CD14-positive monocyte (primary cell): ENCODE results near the gene CTU1. TPM values are rescaled to one million over a fixed set of nuclear protein-coding genes. Genes with fewer than 3 reads are reported as not detected.
"Not testable (repeated sequence)": the region's sequence is repeated elsewhere in the genome, so short reads cannot be mapped to it uniquely, and the experiment has no call there.

Experiments used
- DNase-seq, 3 donors: peaks; one replicate each; pipeline ENCODE4 v3.0.0-alpha.2; 2011 to 2022
- H2AFZ ChIP-seq: 2 replicates; pipeline ENCODE4 v1.6.0; 2012; ENCODE audit warnings: mild to moderate bottlenecking, low read depth, low read length, inconsistent platforms; ENCODE audit not compliant: insufficient read depth, poor library complexity, severe bottlenecking
- H3K27ac ChIP-seq, 2 donors: 1 replicate in 1 of 2; 2 replicates in 1 of 2; pipeline ENCODE4 v1.5.1; 2012 to 2013; ENCODE audit warnings: low read length in 2 of 2, control low read depth in 1 of 2, inconsistent platforms in 1 of 2, low read depth in 1 of 2, mild to moderate bottlenecking in 1 of 2
- H3K27me3 ChIP-seq, 2 donors: one replicate each; pipeline versions ENCODE4 v1.6.0 to v1.6.1; 2011 to 2013; ENCODE audit warnings: low read length in 2 of 2; ENCODE audit not compliant: control insufficient read depth in 2 of 2, insufficient read depth in 2 of 2
- H3K36me3 ChIP-seq, 2 donors: replicated peaks in 1 of 2; 1 replicate in 1 of 2; 2 replicates in 1 of 2; pipeline versions ENCODE4 v1.5.1 to v1.6.1; 2012 to 2013; ENCODE audit warnings: low read length in 2 of 2, control low read depth in 1 of 2, inconsistent platforms in 1 of 2, mild to moderate bottlenecking in 1 of 2; ENCODE audit not compliant: insufficient read depth in 2 of 2, control insufficient read depth in 1 of 2
- H3K4me1 ChIP-seq, 2 donors: 1 replicate in 1 of 2; 2 replicates in 1 of 2; pipeline versions ENCODE4 v1.5.1 to v1.6.1; 2012 to 2013; ENCODE audit warnings: low read length in 2 of 2, control low read depth in 1 of 2, inconsistent platforms in 1 of 2, mild to moderate bottlenecking in 1 of 2, moderate library complexity in 1 of 2; ENCODE audit not compliant: insufficient read depth in 2 of 2, control insufficient read depth in 1 of 2
- H3K4me2 ChIP-seq: replicated peaks from 2 replicates; pipeline ENCODE3; 2012; ENCODE audit warnings: low read length, moderate library complexity, mild to moderate bottlenecking; ENCODE audit not compliant: poor library complexity, severe bottlenecking; ENCODE audit errors: extremely low read depth
- H3K4me3 ChIP-seq, 3 experiments: fragments of 200-600 bp in 1 of 3; sonication (generic) in 1 of 3; replicated peaks in 1 of 3; 1 replicate in 2 of 3; 2 replicates in 1 of 3; pipeline ENCODE4 v1.5.1; 2011 to 2013; ENCODE audit warnings: low read length in 3 of 3, mild to moderate bottlenecking in 3 of 3, control low read depth in 2 of 3, low read depth in 2 of 3, inconsistent platforms in 1 of 3, moderate library complexity in 1 of 3
- H3K79me2 ChIP-seq: 2 replicates; pipeline ENCODE4 v1.6.0; 2012; ENCODE audit warnings: mild to moderate bottlenecking, control low read depth, inconsistent platforms, low read length, moderate library complexity; ENCODE audit not compliant: insufficient read depth
- H3K9ac ChIP-seq: 2 replicates; pipeline ENCODE4 v1.6.0; 2017; ENCODE audit warnings: low read length, mild to moderate bottlenecking; ENCODE audit not compliant: insufficient read depth, poor library complexity, severe bottlenecking
- H3K9me3 ChIP-seq, 2 donors: replicated peaks in 1 of 2; 1 replicate in 1 of 2; 2 replicates in 1 of 2; pipeline versions ENCODE4 v1.5.1 to v1.6.1; 2012 to 2013; ENCODE audit warnings: low read length in 2 of 2, control low read depth in 1 of 2; ENCODE audit not compliant: control insufficient read depth in 1 of 2, insufficient read depth in 1 of 2
- H4K20me1 ChIP-seq: 2 replicates; pipeline ENCODE4 v1.6.0; 2012; ENCODE audit warnings: mild to moderate bottlenecking, low read length, control low read depth, moderate library complexity; ENCODE audit not compliant: insufficient read depth
- H3K27ac Mint-ChIP-seq, 7 donors: one replicate each; pipeline ENCODE4 v1.8.0; 2020; ENCODE audit warnings: mild to moderate bottlenecking in 7 of 7, mixed read lengths in 7 of 7, moderate library complexity in 6 of 7, inconsistent platforms in 2 of 7
- H3K27me3 Mint-ChIP-seq, 3 donors: one replicate each; pipeline ENCODE4 v1.8.0; 2021 to 2022; ENCODE audit warnings: low read depth in 3 of 3, mild to moderate bottlenecking in 3 of 3, mixed read lengths in 3 of 3, moderate library complexity in 3 of 3, inconsistent platforms in 1 of 3
- H3K36me3 Mint-ChIP-seq, 2 donors: one replicate each; pipeline ENCODE4 v1.8.0; 2020; ENCODE audit warnings: mixed read lengths in 2 of 2, inconsistent platforms in 1 of 2, mild to moderate bottlenecking in 1 of 2
- H3K4me1 Mint-ChIP-seq: one replicate; pipeline ENCODE4 v1.8.0; 2020; ENCODE audit warnings: mild to moderate bottlenecking, mixed read lengths
- H3K4me3 Mint-ChIP-seq, 2 donors: one replicate each; pipeline ENCODE4 v1.8.0; 2020; ENCODE audit warnings: mild to moderate bottlenecking in 2 of 2, mixed read lengths in 2 of 2, moderate library complexity in 1 of 2
- H3K9me3 Mint-ChIP-seq, 7 donors: one replicate each; pipeline ENCODE4 v1.8.0; 2020 to 2022; ENCODE audit warnings: mixed read lengths in 7 of 7, mild to moderate bottlenecking in 6 of 7, moderate library complexity in 6 of 7, inconsistent platforms in 2 of 7
- WGBS: methylation state at CpG from one replicate; pipeline ENCODE4 v1.1.5; 2013; ENCODE audit warnings: missing lambda C conversion rate; ENCODE audit not compliant: insufficient coverage; 5-methylcytosine and 5-hydroxymethylcytosine counted together
- intact Hi-C, 2 donors: fragments of 100-400 bp; cut with micrococcal nuclease; formaldehyde crosslinking; loops; one replicate each; pipeline versions ENCODE4 v1.15.0 to v1.15.1; 2023
- polyA plus RNA-seq, 3 donors: library from polyadenylated mRNA; depleted of rRNA in 1 of 3; unstranded in 2 of 3; stranded (reverse) in 1 of 3; fragments of 300-500 nt in 2 of 3; fragments of >200 nt in 1 of 3; fragmentation: Illumina TruSeq in 2 of 3; gene quantifications; 1 replicate in 2 of 3; 2 replicates in 1 of 3; pipeline ENCODE4 v1.2.3, GENCODE V29; 2012 to 2021
- TF ChIP-seq, protein P1 (sequence below): fragments of 200-600 bp; IDR thresholded peaks from one replicate; pipeline ENCODE4 v1.8.0; 2022; ENCODE audit warnings: antibody characterized with exemption, mild to moderate bottlenecking

Gene CTU1
- polyA plus RNA-seq, 3 donors = 0.75 to 3.0 (median 2.9) TPM

- Histone ChIP-seq H3K79me2 (peaks cover 84% of the 10 kb centered on the region), H3K9me3 (no peaks in the 10 kb centered on the region), H3K4me3 (peak overlapping the region; percentile 30 to 72 (median 44)), H2AFZ (no peak overlapping the region), H3K27ac (peak overlapping the region in 1 of 2 donors; percentile 99), H4K20me1 (peaks cover 8% of the 10 kb centered on the region), H3K4me1 (peaks cover 98 to 100% of the 10 kb centered on the region in 2 donors), H3K4me2 (peak overlapping the region; percentile 85), H3K9ac (peak overlapping the region; percentile 45), H3K27me3 (no peaks in the 10 kb centered on the region), H3K36me3 (peaks cover 22 to 30% of the 10 kb centered on the region in 2 donors)
- H3K27me3 Mint-ChIP-seq = no peaks in the 10 kb centered on the region
- intact Hi-C loops = loop anchor here (5.0 kb wide), 2 partner anchors 32 to 37 kb away; partner anchors contain the start of gene CTU1 (in 1 of the 2)
- peak overlapping the region in 1 of 7 donors; percentile 57 for H3K27ac Mint-ChIP-seq
- no peaks in the 10 kb centered on the region for H3K9me3 Mint-ChIP-seq
- peak overlapping the region; percentile 45 to 92 for H3K4me3 Mint-ChIP-seq
- TF ChIP-seq, protein P1, sequence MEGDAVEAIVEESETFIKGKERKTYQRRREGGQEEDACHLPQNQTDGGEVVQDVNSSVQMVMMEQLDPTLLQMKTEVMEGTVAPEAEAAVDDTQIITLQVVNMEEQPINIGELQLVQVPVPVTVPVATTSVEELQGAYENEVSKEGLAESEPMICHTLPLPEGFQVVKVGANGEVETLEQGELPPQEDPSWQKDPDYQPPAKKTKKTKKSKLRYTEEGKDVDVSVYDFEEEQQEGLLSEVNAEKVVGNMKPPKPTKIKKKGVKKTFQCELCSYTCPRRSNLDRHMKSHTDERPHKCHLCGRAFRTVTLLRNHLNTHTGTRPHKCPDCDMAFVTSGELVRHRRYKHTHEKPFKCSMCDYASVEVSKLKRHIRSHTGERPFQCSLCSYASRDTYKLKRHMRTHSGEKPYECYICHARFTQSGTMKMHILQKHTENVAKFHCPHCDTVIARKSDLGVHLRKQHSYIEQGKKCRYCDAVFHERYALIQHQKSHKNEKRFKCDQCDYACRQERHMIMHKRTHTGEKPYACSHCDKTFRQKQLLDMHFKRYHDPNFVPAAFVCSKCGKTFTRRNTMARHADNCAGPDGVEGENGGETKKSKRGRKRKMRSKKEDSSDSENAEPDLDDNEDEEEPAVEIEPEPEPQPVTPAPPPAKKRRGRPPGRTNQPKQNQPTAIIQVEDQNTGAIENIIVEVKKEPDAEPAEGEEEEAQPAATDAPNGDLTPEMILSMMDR = no peak
- no peak for DNase-seq
- peaks cover 97% of the 10 kb centered on the region for H3K4me1 Mint-ChIP-seq
- WGBS = 88% methylated on average over 7 of the region's 11 CpGs
- H3K36me3 Mint-ChIP-seq = peaks cover 40 to 69% of the 10 kb centered on the region in 2 donors
Measured at GRCh38 chr19:51144482-51145045, 36.4 kb upstream of the CTU1 start.

DNA sequence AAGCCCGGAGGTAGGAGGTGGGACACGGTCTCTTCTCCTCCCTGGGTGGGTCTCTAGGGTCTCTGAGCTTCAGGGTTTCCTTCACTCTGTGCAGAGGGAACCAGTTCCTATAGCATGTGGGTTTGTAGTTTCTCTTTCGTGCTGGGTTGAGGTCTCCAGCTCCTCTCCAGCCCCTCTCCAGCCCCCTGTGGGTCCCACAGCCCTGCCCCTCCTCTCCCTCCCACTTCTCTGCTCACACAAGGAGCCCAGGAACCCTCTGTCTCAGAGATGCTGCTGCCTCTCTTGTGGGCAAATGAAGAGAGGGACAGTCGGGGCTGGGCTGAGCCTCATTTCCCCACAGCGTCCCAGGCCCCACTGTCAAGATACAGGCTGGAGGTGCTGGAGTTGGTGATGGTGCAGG is 35.3 kb upstream of the CTU1 start:
- H3K27me3 ChIP-seq = no peaks in the 10 kb centered on the region
- H3K9ac ChIP-seq = peak overlapping the region; percentile 38
- H3K36me3 ChIP-seq = peaks cover 22 to 30% of the 10 kb centered on the region in 2 donors
- Mint-ChIP-seq H3K27me3 (no peaks in the 10 kb centered on the region), H3K36me3 (peaks cover 42 to 74% of the 10 kb centered on the region in 2 donors), H3K4me3 (peak overlapping the region; percentile 79 to 92), H3K27ac (peak overlapping the region in 6 of 7 donors; percentile 60 to 100 (median 84)), H3K9me3 (no peaks in the 10 kb centered on the region), H3K4me1 (peaks cover 97% of the 10 kb centered on the region)
- peaks cover 75% of the 10 kb centered on the region for H3K79me2 ChIP-seq
- H3K4me2 ChIP-seq = peak overlapping the region; percentile 85
- TF ChIP-seq, protein P1 = no peak
- no CpG with 5 or more reads among the region's 5 CpGs for WGBS
- peak overlapping the region; percentile 98 to 99 for H3K27ac ChIP-seq
- DNase-seq = no peak
- H3K4me3 ChIP-seq = peak overlapping the region; percentile 30 to 72 (median 44)
- intact Hi-C loops = no loop called here
- peaks cover 99 to 100% of the 10 kb centered on the region in 2 donors for H3K4me1 ChIP-seq
- H2AFZ ChIP-seq = no peak overlapping the region
- no peaks in the 10 kb centered on the region for H3K9me3 ChIP-seq
- H4K20me1 ChIP-seq = peaks cover 8% of the 10 kb centered on the region

- peaks cover 99 to 100% of the 10 kb centered on the region in 2 donors for H3K4me1 ChIP-seq
Measured at GRCh38 chr19:51142809-51143475, 34.7 kb upstream of the CTU1 start.

More at GRCh38 chr19:51142809-51143475, 34.7 kb upstream of the CTU1 start:
- H3K27ac Mint-ChIP-seq = peak overlapping the region; percentile 94 to 100 (median 98)
- H3K27me3 Mint-ChIP-seq, intact Hi-C loops, H4K20me1 ChIP-seq, H3K9me3 Mint-ChIP-seq, H2AFZ ChIP-seq, H3K27me3 ChIP-seq, DNase-seq, H3K9me3 ChIP-seq: not testable (repeated sequence)
- H3K4me2 ChIP-seq = peak overlapping the region; percentile 85
- H3K36me3 Mint-ChIP-seq = peaks cover 44 to 75% of the 10 kb centered on the region in 2 donors
- 93% methylated on average over 3 of the region's 15 CpGs for WGBS
- H3K4me3 Mint-ChIP-seq = peak overlapping the region; percentile 79 to 92
- peak overlapping the region; percentile 38 for H3K9ac ChIP-seq
- peak overlapping the region; percentile 41 to 72 (median 44) for H3K4me3 ChIP-seq
- peaks cover 26 to 29% of the 10 kb centered on the region in 2 donors for H3K36me3 ChIP-seq
- H3K27ac ChIP-seq = peak overlapping the region; percentile 98 to 99
- H3K4me1 Mint-ChIP-seq = peaks cover 97% of the 10 kb centered on the region
- peaks cover 81% of the 10 kb centered on the region for H3K79me2 ChIP-seq
